IMR-90 (cell line): ENCODE data around the gene TFIP11. TPM values are rescaled to one million over a fixed set of nuclear protein-coding genes. Genes with fewer than 3 reads are reported as not detected.

Experiments
- ATAC-seq: fragments of 200-7000 bp; cut with Tn5 transposase; 2 replicates; pipeline ENCODE4 v1.9.1; 2020; ENCODE audit warnings: low read depth, mild to moderate bottlenecking, moderate library complexity
- BruUV-seq: library from RNA; stranded (reverse); fragments of 400-500 nt; replicated peaks from 2 replicates; lab custom pipeline; 2021; lab: Mats Ljungman, UMichigan
- CTCF ChIA-PET: fragments of 300-600 bp; formaldehyde crosslinking; extraction: SDS; loops from one replicate; lab custom pipeline; 2021; ENCODE audit warnings: antibody characterized with exemption; lab: Yijun Ruan, JAX
- POLR2A ChIA-PET: fragments of 300-600 bp; sonication (Branson Sonifier 250); formaldehyde crosslinking; loops from one replicate; lab custom pipeline; 2022; ENCODE audit warnings: antibody characterized with exemption; ENCODE audit not compliant: unreplicated experiment; lab: Charles Lee
- DNase-seq: peaks from one replicate; pipeline ENCODE4 v3.0.0; 2013
- H2AFZ ChIP-seq: replicated peaks from 2 replicates; pipeline ENCODE3; 2013; ENCODE audit warnings: low read length, mild to moderate bottlenecking; ENCODE audit not compliant: poor library complexity
- H2AK5ac ChIP-seq: 2 replicates; pipeline ENCODE4 v1.6.1; 2013; ENCODE audit warnings: low read depth, low read length, inconsistent platforms
- H2AK9ac ChIP-seq: replicated peaks from 2 replicates; pipeline ENCODE3; 2013; ENCODE audit warnings: mild to moderate bottlenecking, low read depth, low read length, moderate library complexity; ENCODE audit not compliant: poor library complexity
- H2BK120ac ChIP-seq: 2 replicates; pipeline ENCODE4 v1.6.1; 2013; ENCODE audit warnings: low read depth, low read length, inconsistent platforms
- H2BK15ac ChIP-seq: 3 replicates; pipeline ENCODE4 v1.6.1; 2013; ENCODE audit warnings: low read depth, low read length, inconsistent platforms
- H2BK20ac ChIP-seq: 2 replicates; pipeline ENCODE4 v1.6.1; 2013; ENCODE audit warnings: low read depth, mild to moderate bottlenecking, inconsistent platforms, low read length, moderate library complexity
- H2BK5ac ChIP-seq: 2 replicates; pipeline ENCODE4 v1.6.1; 2013; ENCODE audit warnings: mild to moderate bottlenecking, low read depth, low read length, inconsistent platforms; ENCODE audit not compliant: poor library complexity, severe bottlenecking
- H3K14ac ChIP-seq: replicated peaks from 2 replicates; pipeline ENCODE4 v1.6.1; 2013; ENCODE audit warnings: low read depth, low read length, inconsistent platforms
- H3K18ac ChIP-seq: 2 replicates; pipeline ENCODE4 v1.6.1; 2013; ENCODE audit warnings: low read depth, low read length, control low read depth
- H3K23ac ChIP-seq: 2 replicates; pipeline ENCODE4 v1.6.1; 2013; ENCODE audit warnings: low read depth, low read length, inconsistent platforms
- H3K27ac ChIP-seq: 2 replicates; pipeline ENCODE4 v1.5.1; 2013; ENCODE audit warnings: mild to moderate bottlenecking, control low read depth, low read length; ENCODE audit not compliant: insufficient read depth
- H3K27me3 ChIP-seq: 2 replicates; pipeline ENCODE4 v1.6.1; 2013; ENCODE audit warnings: low read length; ENCODE audit not compliant: control insufficient read depth, insufficient read depth
- H3K36me3 ChIP-seq: 2 replicates; pipeline ENCODE4 v1.6.1; 2013; ENCODE audit warnings: low read length, mixed read lengths; ENCODE audit not compliant: control insufficient read depth, insufficient read depth
- H3K4ac ChIP-seq: 2 replicates; pipeline ENCODE4 v1.6.1; 2013; ENCODE audit warnings: low read depth, low read length, inconsistent platforms
- H3K4me1 ChIP-seq: 2 replicates; pipeline ENCODE4 v1.6.1; 2013; ENCODE audit warnings: low read length, mixed read lengths; ENCODE audit not compliant: control insufficient read depth, insufficient read depth
- H3K4me2 ChIP-seq: 2 replicates; pipeline ENCODE4 v1.6.1; 2013; ENCODE audit warnings: low read depth, mild to moderate bottlenecking, control low read depth, low read length, moderate library complexity
- H3K4me3 ChIP-seq: 2 replicates; pipeline ENCODE4 v1.5.1; 2013; ENCODE audit warnings: low read depth, mild to moderate bottlenecking, control low read depth, low read length, moderate library complexity; ENCODE audit not compliant: insufficient read depth
- H3K56ac ChIP-seq: 2 replicates; pipeline ENCODE4 v1.6.1; 2013; ENCODE audit warnings: low read length, inconsistent platforms; ENCODE audit not compliant: insufficient read depth; ENCODE audit errors: extremely low read depth
- H3K79me1 ChIP-seq, 2 experiments: 2 replicates each; pipeline ENCODE4 v1.6.1; 2013; ENCODE audit warnings: low read length in 2 of 2, inconsistent platforms in 1 of 2, low read depth in 1 of 2
- H3K9ac ChIP-seq: 2 replicates; pipeline ENCODE4 v1.6.1; 2013; ENCODE audit warnings: low read depth, low read length, control low read depth
- H3K9me1 ChIP-seq: 2 replicates; pipeline ENCODE4 v1.6.1; 2013; ENCODE audit warnings: low read length, inconsistent platforms; ENCODE audit not compliant: insufficient read depth
- H3K9me3 ChIP-seq: 2 replicates; pipeline ENCODE4 v1.6.1; 2013; ENCODE audit warnings: low read length; ENCODE audit not compliant: control insufficient read depth, insufficient read depth
- H4K20me1 ChIP-seq: 2 replicates; pipeline ENCODE4 v1.6.1; 2013; ENCODE audit warnings: low read length, inconsistent platforms; ENCODE audit not compliant: insufficient read depth
- H4K5ac ChIP-seq: 2 replicates; pipeline ENCODE4 v1.6.1; 2013; ENCODE audit warnings: mild to moderate bottlenecking, low read depth, low read length, control low read depth
- H4K8ac ChIP-seq, 2 experiments: 2 replicates each; pipeline ENCODE4 v1.6.1; 2013; ENCODE audit warnings: low read depth in 2 of 2, low read length in 2 of 2, control low read depth in 1 of 2, inconsistent platforms in 1 of 2
- H4K91ac ChIP-seq: 2 replicates; pipeline ENCODE4 v1.6.1; 2013; ENCODE audit warnings: low read depth, low read length, inconsistent platforms; ENCODE audit not compliant: insufficient read depth
- ELK1 ChIP-seq: fragments of 150-350 bp; IDR thresholded peaks from 2 replicates; pipeline ENCODE4 v1.6.1; 2016; ENCODE audit warnings: low read depth, mild to moderate bottlenecking, low read length, moderate library complexity, borderline replicate concordance
- MAZ ChIP-seq: IDR thresholded peaks from 2 replicates; pipeline ENCODE4 v1.6.1; 2012; ENCODE audit warnings: low read depth, mild to moderate bottlenecking, low read length, improper control_type of control experiment, moderate library complexity, borderline replicate concordance
- SMC3 ChIP-seq: fragments of 150-350 bp; IDR thresholded peaks from 2 replicates; pipeline ENCODE4 v1.6.1; 2016; ENCODE audit warnings: low read depth, mild to moderate bottlenecking, antibody characterized with exemption, low read length, moderate library complexity
- WGBS, 2 experiments: methylation state at CpG; one replicate each; pipeline versions ENCODE4 v1.1.5 to v1.1.7; 2013; ENCODE audit warnings: missing lambda C conversion rate in 2 of 2; ENCODE audit not compliant: insufficient read length in 1 of 2; ENCODE audit errors: extremely low coverage in 2 of 2; 5-methylcytosine and 5-hydroxymethylcytosine counted together
- dilution Hi-C: fragments of 300-500 bp; cut with HindIII; formaldehyde crosslinking; loops from one replicate; pipeline ENCODE4 v1.14.3; 2018; ENCODE audit warnings: low sequenced_read_pairs; ENCODE audit not compliant: unreplicated experiment
- in situ Hi-C: fragments of 300-500 bp; cut with MboI; formaldehyde crosslinking; loops from 3 replicates; pipeline ENCODE4 v1.14.3; 2019; ENCODE audit warnings: low sequenced_read_pairs, inconsistent platforms, mixed read lengths
- intact Hi-C: fragments of 100-400 bp; cut with micrococcal nuclease; formaldehyde crosslinking; loops from 2 replicates; pipeline ENCODE4 v1.10.0; 2022
- polyA plus RNA-seq, 3 experiments: library from polyadenylated mRNA; depleted of rRNA; stranded (reverse); fragments of >200 nt; gene quantifications; 2 replicates each; pipeline ENCODE4 v1.2.3, GENCODE V29; 2012; ENCODE audit warnings: low replicate concordance in 1 of 3
- total RNA-seq: library from RNA; depleted of rRNA; stranded (reverse); fragments of >200 nt; gene quantifications from 2 replicates; pipeline ENCODE4 v1.2.3, GENCODE V29; 2012

Gene TFIP11
- total and polyA plus RNA-seq, 2 of the 4 experiments (the other 2 are of a cell fraction): 22.5 to 43.2 TPM

- Histone ChIP-seq H2BK20ac (no peak overlapping the region), H4K8ac (peak overlapping the region in 1 of 2 experiments; percentile 12; a peak in 1 of 4 replicates), H3K9me3 (no peaks in the 10 kb centered on the region), H3K4ac (no peak overlapping the region), H2AK5ac (no peak overlapping the region), H3K36me3 (peaks cover 5% of the 10 kb centered on the region), H3K9me1 (peaks cover 2% of the 10 kb centered on the region), H4K91ac (no peak overlapping the region), H3K56ac (no peak overlapping the region), H3K79me1 (peaks cover 26 to 34% of the 10 kb centered on the region in 2 experiments), H3K27me3 (no peaks in the 10 kb centered on the region), H3K4me3 (no peak overlapping the region), H3K23ac (no peak overlapping the region), H3K27ac (no peak overlapping the region), H2AK9ac (no peak overlapping the region), H3K4me2 (no peak overlapping the region), H4K5ac (no peak overlapping the region; the same call in 1 of the 2 replicates), H4K20me1 (peaks cover 3% of the 10 kb centered on the region; the same call in 1 of the 2 replicates), H2BK120ac (no peak overlapping the region), H3K18ac (no peak overlapping the region), H2BK15ac (no peak overlapping the region), H3K9ac (no peak overlapping the region), H3K14ac (no peak overlapping the region), H3K4me1 (peaks cover 2% of the 10 kb centered on the region), H2AFZ (no peak overlapping the region), H2BK5ac (no peak overlapping the region)
- dilution Hi-C loops (no loop called here), intact Hi-C loops (loop anchor here (5.0 kb wide), 1 partner anchor 73 kb away; no protein-coding TSS in a partner anchor), in situ Hi-C loops (no loop called here)
- BruUV-seq: no TSS peak
- no peak for DNase-seq
- ChIA-PET POLR2A (no interaction called here), CTCF (no interaction called here)
- ATAC-seq: no peak
- WGBS, 2 experiments: no CpG with 5 or more reads among the region's 12 CpGs
- TF ChIP-seq MAZ (no peak), SMC3 (no peak), ELK1 (no peak)
Measured at GRCh38 chr22:26514419-26515161, 2.3 kb upstream of the TFIP11 start.
